GM08714 (cell line): ENCODE measurements around the gene AGXT2.
"Not testable (repeated sequence)": the region's sequence is repeated elsewhere in the genome, so short reads cannot be mapped to it uniquely, and the experiment has no call there.

Experiments
- H3K4me3 ChIP-seq: fragments of 200-500 bp; sonication (Bioruptor generic); 2 replicates; pipeline ENCODE4 v1.5.1; 2014; ENCODE audit warnings: mild to moderate bottlenecking, low read length, inconsistent platforms
- ZNF274 ChIP-seq: IDR thresholded peaks from 2 replicates; pipeline ENCODE4 v1.6.1; 2012; ENCODE audit warnings: mild to moderate bottlenecking, low read depth, low read length

AGXT2 gene

DNA sequence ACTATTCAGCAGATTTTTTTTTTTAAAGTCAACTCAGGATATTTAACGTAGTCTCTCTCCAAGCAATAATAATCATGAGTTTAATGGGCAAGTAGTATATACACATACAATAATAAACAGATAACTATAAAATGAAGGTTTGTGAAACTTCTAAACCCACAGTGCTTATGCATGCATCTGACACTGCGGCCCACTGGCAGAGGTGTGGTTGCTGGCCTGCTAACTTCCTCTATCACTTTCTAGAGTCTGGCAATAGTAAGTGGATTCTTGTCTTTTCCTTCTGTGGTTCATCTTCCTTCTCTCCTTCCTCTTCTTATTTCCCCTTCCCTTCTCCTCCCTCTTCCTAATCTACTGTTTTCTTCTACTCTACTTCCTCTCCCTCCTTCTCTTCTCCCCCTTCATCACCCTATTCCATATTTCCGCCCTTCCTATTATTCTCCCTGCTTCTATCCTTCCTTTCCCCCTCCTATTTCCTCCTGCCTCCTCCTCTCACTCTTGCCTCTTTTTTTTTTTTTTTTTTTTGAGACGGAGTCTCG is 18.6 kb upstream of the AGXT2 start:
- TF ChIP-seq ZNF274 = no peak
- H3K4me3 ChIP-seq = no peak overlapping the region

DNA sequence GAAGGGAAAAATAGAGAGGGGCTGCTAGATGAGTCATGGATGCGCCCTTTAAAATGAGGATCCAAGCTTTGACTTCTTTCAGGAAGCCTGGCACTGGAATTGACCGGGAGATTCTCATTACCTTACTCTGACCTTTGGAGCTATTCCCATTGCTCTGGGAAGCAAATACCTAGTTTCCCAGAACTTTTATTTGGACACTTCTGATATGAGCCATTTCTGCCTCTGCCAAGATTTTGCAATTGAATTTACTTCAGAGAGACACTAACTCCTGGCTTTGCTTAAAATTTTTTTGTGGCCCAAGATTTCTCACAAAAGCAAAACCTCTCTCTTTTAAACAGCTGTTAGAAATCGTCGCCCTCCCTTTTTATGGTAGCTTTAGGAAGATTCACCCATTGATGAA is 15.7 kb upstream of the AGXT2 start:
- no peak for TF ChIP-seq ZNF274
- no peak overlapping the region for H3K4me3 ChIP-seq

- TF ChIP-seq ZNF274 = no peak
Observed at GRCh38 chr5:35061211-35061770, 13.5 kb upstream of the AGXT2 start.

GRCh38 chr5:35060236-35060635 is 12.5 kb upstream of the AGXT2 start:
- no peak overlapping the region for H3K4me3 ChIP-seq
- no peak for TF ChIP-seq ZNF274

More at GRCh38 chr5:35061211-35061770, 13.5 kb upstream of the AGXT2 start:
- H3K4me3 ChIP-seq = no peak overlapping the region

GRCh38 chr5:35059251-35059650 is 11.5 kb upstream of the AGXT2 start:
- no peak for TF ChIP-seq ZNF274
- no peak overlapping the region for H3K4me3 ChIP-seq

GRCh38 chr5:35058374-35058788 is 10.6 kb upstream of the AGXT2 start:
- no peak for TF ChIP-seq ZNF274
- no peak overlapping the region for H3K4me3 ChIP-seq

DNA sequence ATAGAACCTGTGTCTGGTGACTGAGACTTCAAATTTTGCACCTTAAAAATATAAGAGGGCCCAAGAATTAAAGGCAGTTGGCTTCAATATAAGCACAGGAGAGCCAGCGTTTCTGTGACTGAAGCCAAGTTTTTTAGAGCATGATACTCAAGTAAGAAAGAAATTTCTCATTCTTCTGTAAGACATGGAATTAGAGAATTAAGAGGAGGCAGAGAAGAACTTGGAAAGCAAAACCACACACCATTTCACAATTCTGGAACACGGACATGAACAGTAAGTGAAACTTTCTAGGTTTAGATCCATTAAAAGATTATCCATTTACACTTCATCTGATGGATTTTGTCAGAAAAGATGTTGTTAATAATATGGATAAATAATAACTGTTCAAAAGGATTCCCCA is 8.9 kb upstream of the AGXT2 start:
- TF ChIP-seq ZNF274 = no peak
- no peak overlapping the region for H3K4me3 ChIP-seq

GRCh38 chr5:35052838-35053237 is 5.1 kb upstream of the AGXT2 start:
- no peak overlapping the region for H3K4me3 ChIP-seq
- TF ChIP-seq ZNF274 = no peak

DNA sequence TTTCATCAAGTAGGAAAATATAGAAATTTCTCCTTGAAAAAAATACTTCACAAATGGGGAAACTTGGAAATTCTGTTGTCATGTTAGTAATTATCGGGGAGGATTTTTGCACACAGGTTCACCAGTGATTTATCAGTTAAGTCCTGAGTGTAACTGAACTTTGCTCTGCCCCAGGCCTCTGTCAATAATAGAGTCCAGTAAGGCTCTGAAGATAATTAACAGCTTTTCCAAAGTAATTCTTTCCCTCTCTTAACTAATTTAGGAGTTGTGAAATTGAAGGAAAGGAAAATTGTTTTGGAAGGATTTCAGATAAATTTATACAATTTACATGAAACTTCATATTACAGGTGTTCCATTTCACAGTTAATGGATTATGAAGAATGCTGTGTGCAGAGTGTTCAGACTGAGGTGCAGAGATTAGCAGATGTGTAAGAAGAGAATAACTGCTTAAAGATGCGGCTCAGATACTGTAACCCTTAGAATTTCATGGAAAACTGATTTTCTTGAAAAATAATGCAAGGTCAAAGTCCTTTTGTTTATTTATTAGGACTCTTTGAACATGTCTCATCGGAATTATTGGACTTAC is 2.9 kb upstream of the AGXT2 start:
- TF ChIP-seq ZNF274 = no peak
- H3K4me3 ChIP-seq = no peak overlapping the region

DNA sequence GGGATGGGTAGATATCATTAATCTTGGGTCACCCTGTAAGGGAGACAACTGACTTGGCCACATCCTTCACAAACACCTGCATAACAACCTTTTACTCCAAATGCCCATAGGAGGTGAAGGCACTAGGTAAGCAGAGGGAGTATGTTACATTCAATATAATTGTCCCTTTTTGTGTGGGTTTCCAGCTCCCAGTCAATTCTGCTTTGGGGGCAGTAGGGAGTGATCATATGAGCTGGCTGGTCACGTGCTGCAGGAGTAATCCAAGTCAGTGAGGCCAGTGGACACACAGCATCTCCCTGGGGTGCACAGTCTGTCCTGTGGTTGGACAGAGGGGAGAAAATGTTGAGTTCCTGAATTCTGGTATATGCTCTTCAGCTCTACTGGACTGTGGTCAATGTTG is 1.2 kb upstream of the AGXT2 start:
- H3K4me3 ChIP-seq = no peak overlapping the region
- no peak for TF ChIP-seq ZNF274

- TF ChIP-seq ZNF274 = no peak
- no peak overlapping the region for H3K4me3 ChIP-seq
Observed at GRCh38 chr5:35046774-35047173, 975 bp downstream of the AGXT2 start.

- H3K4me3 ChIP-seq = no peak overlapping the region
- no peak for TF ChIP-seq ZNF274
Observed at GRCh38 chr5:35045280-35045679, 2.5 kb downstream of the AGXT2 start.

DNA sequence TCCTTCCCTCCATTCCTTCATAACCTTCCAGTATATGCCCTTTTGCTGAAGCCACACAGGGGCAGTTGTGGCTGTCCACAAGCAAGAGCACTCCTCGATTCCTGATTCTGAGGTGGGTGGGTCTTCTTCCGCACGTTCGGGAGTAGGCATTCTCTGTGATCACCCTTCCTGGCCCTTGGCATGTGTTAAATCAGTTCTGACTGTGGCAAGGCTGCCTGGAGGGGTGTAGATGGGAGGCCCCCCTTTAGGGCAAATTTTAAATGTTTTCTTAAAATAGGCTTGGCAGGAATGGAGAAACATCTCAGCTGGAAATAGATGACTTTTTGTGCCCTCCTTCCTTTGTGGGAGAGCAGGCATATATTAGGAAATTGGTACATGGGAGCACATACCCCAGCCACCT is 3.1 kb downstream of the AGXT2 start:
- no peak for TF ChIP-seq ZNF274

GRCh38 chr5:35042781-35043180 is 5.0 kb downstream of the AGXT2 start:
- H3K4me3 ChIP-seq = no peak overlapping the region
- TF ChIP-seq ZNF274 = no peak

More for the DNA sequence above, 3.1 kb downstream of the AGXT2 start:
- no peak overlapping the region for H3K4me3 ChIP-seq

- TF ChIP-seq ZNF274 = no peak
Observed at GRCh38 chr5:35041261-35041660, 6.5 kb downstream of the AGXT2 start.

DNA sequence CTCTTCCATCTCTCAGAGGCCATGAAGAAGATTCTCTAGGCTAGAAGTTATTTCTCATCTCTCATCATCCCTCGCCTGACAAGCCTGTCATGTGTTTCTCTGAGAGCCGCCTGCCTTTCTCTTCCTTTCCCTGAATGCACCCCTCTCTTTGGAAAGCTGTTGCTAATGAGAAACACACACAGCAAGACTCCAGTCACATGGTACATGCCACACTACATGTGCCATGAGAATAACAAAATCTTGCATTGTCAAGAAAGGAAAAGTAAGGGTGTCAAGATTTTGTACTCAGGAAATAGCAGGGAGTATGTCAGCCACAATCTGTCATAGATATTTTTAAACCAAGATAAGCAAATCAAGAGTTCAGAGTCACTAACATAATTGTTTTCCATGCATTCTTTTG is 8.9 kb downstream of the AGXT2 start:
- TF ChIP-seq ZNF274 = no peak
- H3K4me3 ChIP-seq = no peak overlapping the region

More at GRCh38 chr5:35041261-35041660, 6.5 kb downstream of the AGXT2 start:
- no peak overlapping the region for H3K4me3 ChIP-seq

- no peak overlapping the region for H3K4me3 ChIP-seq
- TF ChIP-seq ZNF274 = no peak
Observed at GRCh38 chr5:35036536-35036935, 11.2 kb downstream of the AGXT2 start.

- not testable (repeated sequence) for H3K4me3 ChIP-seq
Observed at GRCh38 chr5:35035929-35036328, 11.8 kb downstream of the AGXT2 start.
